BLaER1 treated with 17β-estradiol and CSF1 and Interleukin-3, amounts not matched to agents 10 nM and 100 nM (cell line): ENCODE data around the gene SPRYD3.

Source experiments
- H3K27ac ChIP-seq, 11 experiments: shearing (Covaris generic); formaldehyde crosslinking; 2 replicates each; pipeline ENCODE4 v1.8.1; 2022
- H3K27me3 ChIP-seq, 11 experiments: shearing (Covaris generic); formaldehyde crosslinking; 2 replicates each; pipeline ENCODE4 v1.8.1; 2022
- H3K36me3 ChIP-seq, 11 experiments: shearing (Covaris generic); formaldehyde crosslinking; 2 replicates each; pipeline ENCODE4 v1.8.1; 2022
- H3K4me1 ChIP-seq, 10 experiments: shearing (Covaris generic); formaldehyde crosslinking; 2 replicates each; pipeline ENCODE4 v1.8.1; 2022
- H3K4me2 ChIP-seq, 11 experiments: shearing (Covaris generic); formaldehyde crosslinking; 2 replicates each; pipeline ENCODE4 v1.8.1; 2022
- H3K4me3 ChIP-seq, 10 experiments: shearing (Covaris generic); formaldehyde crosslinking; 2 replicates each; pipeline ENCODE4 v1.8.1; 2022
- H3K9ac ChIP-seq, 11 experiments: shearing (Covaris generic); formaldehyde crosslinking; 2 replicates each; pipeline ENCODE4 v1.8.1; 2022
- H3K9me3 ChIP-seq, 11 experiments: shearing (Covaris generic); formaldehyde crosslinking; replicated peaks in 1 of 11; 2 replicates each; pipeline ENCODE4 v1.8.1; 2022
- H4K20me1 ChIP-seq, 11 experiments: shearing (Covaris generic); formaldehyde crosslinking; 2 replicates each; pipeline ENCODE4 v1.8.1; 2022
- Cebpa-rat ChIP-seq, 11 experiments: shearing (Covaris generic); IDR thresholded peaks; 2 replicates each; pipeline ENCODE4 v1.8.1; 2022

SPRYD3 gene

DNA sequence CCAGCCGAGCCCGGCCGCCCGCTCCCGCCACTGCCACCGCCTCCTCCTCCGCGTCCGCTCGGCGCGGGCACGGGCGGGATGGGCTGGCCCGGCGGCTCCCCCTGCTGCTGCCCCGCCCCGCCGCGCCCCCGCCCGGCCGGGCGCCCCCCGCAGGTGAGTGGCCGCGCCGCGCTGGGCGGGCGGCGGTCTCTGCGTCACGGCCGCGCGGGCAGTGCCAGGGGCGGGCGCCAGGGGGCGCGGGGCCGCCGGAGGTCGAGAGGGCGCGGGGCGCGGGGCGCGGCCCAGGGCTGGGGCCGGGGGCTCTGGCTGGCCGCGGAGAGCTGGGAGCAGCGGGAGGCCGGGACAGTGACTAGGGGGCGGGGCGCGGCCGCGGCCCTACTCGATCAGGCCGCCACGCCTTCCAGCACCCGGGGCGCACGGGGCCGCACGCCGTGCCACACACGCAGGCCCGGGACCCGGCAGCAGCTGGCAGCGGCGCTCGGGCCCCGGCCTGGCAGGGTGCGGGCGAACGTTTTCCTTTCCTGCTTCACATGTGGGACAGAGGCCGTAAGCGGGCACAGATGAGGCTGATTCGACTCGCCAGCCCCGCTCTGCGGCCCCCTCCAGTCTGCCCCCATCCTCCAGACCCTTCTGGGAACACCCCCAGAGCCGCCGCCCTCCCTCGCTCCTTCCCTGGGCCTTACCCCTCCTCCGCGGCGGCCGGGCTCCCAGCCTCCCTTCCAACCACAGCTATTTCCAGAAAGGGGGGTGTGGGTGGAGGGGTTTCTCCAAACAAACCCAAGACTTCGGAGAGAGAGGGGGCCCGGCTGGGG lies 31.8 kb downstream of the SPRYD3 start:
- H3K4me2 ChIP-seq: peak overlapping the region; percentile 82 to 99 (median 96)
- peaks cover 0 to 36% (median 6%) of the 10 kb centered on the region in 11 experiments; a peak in 8 of 22 replicates for H4K20me1 ChIP-seq
- H3K9ac ChIP-seq: peak overlapping the region; percentile 79 to 90 (median 84)
- TF ChIP-seq Cebpa-rat (IDR thresholded peaks at IDR 0.05): no peak
- H3K9me3 ChIP-seq: no peaks in the 10 kb centered on the region
- H3K27ac ChIP-seq: peak overlapping the region; percentile 68 to 86 (median 83); a peak in 21 of 22 replicates
- peak overlapping the region; percentile 63 to 76 (median 67) for H3K4me3 ChIP-seq
- H3K27me3 ChIP-seq: no peaks in the 10 kb centered on the region
- peaks cover 39 to 76% (median 58%) of the 10 kb centered on the region in 10 experiments for H3K4me1 ChIP-seq
- H3K36me3 ChIP-seq: peaks cover 6 to 13% (median 8%) of the 10 kb centered on the region in 11 experiments; a peak in 15 of 22 replicates

DNA sequence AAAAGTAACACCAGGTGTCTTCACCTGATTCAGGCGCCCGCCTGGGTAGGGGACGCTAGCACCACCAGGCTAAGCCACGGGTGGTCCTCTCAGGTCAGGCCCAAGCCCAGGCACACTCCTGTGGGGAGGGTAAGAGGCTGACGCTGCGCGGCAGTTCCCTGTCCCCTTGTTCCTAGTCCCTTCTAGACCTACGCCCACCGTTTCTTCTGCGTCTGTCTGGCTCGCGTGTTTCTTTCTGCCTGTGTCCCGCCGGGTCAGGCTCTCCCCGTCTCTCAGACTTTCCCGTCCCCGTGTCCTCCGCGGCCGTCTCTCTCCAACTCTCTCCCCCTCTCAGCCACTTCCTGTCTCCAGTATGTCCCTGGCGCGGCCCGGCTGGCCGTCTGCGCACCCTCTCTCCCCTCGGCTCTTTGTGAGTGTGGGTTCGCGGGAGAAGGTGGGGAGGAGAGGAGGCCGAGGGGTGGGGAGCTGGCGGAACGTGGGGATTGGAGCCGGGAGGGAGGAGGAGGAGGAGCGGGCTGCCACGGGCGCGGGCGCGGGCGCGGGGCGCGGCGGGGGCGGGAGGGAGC lies 32.5 kb downstream of the SPRYD3 start:
- Histone ChIP-seq H3K9ac (peak overlapping the region; percentile 77 to 90 (median 84)), H3K4me3 (peak overlapping the region; percentile 63 to 76 (median 67)), H3K27me3 (no peaks in the 10 kb centered on the region), H3K9me3 (no peaks in the 10 kb centered on the region), H3K27ac (peak overlapping the region; percentile 61 to 84 (median 78)), H3K36me3 (peaks cover 10 to 20% (median 15%) of the 10 kb centered on the region in 11 experiments; a peak in 17 of 22 replicates), H4K20me1 (peaks cover 0 to 33% (median 9%) of the 10 kb centered on the region in 11 experiments; a peak in 8 of 22 replicates), H3K4me2 (peak overlapping the region; percentile 82 to 99 (median 96)), H3K4me1 (peaks cover 39 to 69% (median 58%) of the 10 kb centered on the region in 10 experiments)
- TF ChIP-seq Cebpa-rat (IDR thresholded peaks at IDR 0.05): no peak

DNA sequence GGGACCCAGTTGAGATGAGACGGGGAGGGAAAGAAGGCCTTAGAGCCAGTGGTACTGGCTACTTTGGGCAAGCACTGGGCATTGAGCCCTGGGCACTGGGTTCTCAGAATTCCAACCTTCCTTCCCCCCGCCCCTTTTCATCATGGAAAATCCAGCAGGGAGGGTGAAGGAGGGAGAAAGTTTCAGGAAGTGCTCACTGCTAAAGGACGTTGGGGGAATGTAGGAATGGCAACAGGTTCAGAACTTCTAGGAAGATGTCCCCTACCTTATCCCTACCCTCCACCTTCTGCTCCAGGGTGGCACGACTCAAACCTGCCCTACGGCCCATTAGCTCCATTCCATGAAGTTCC lies 33.5 kb downstream of the SPRYD3 start:
- no peaks in the 10 kb centered on the region for H3K9me3 ChIP-seq
- no peak overlapping the region for H3K9ac ChIP-seq
- no peak overlapping the region for H3K27ac ChIP-seq
- H3K36me3 ChIP-seq: peaks cover 16 to 30% (median 26%) of the 10 kb centered on the region in 11 experiments
- peak overlapping the region in 1 of 10 experiments; percentile 71; a peak in 3 of 20 replicates for H3K4me3 ChIP-seq
- TF ChIP-seq Cebpa-rat (IDR thresholded peaks at IDR 0.05): no peak
- peak overlapping the region; percentile 82 to 99 (median 96) for H3K4me2 ChIP-seq
- peaks cover 39 to 59% (median 48%) of the 10 kb centered on the region in 10 experiments for H3K4me1 ChIP-seq
- H4K20me1 ChIP-seq: peaks cover 0 to 24% (median 9%) of the 10 kb centered on the region in 11 experiments; a peak in 8 of 22 replicates
- H3K27me3 ChIP-seq: no peaks in the 10 kb centered on the region

DNA sequence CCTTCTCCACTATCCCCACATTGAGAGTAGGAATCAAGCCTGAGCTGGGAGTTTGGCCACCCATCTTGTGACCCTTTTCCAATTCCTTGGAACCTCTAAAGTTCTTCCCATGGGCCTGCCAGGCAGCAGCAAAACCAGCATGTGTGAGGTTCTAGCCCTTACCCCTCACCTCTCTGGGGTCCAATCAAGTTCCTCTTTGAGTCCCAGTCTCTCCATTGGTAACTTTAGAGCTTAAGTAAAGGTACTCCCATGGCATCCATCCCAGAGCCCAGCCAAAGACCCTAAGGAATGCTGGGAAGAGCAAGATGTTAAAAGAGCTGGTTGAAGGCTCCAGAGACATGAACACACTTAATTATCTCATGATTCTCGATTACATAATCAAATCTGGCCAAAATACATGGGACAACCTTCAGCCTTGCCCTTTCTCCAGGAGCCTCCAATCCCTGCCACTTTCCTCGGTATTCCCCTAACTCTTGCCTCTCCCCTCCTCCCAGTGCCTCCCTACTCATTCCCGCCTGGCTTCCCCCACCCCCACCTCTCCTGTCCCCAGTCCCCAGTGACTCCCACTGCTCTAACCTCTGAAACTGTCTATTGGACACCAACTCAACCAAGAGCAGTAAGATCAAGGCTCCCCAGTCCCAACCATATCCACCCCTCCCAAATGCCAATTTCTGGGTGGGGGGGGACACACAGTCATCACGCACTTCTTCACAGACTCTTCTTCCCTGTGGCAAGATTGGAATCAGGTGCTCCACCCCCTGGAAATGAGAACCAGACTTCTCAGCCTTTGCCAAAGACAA lies 34.1 kb downstream of the SPRYD3 start:
- no peak for TF ChIP-seq Cebpa-rat (IDR thresholded peaks at IDR 0.05)
- Histone ChIP-seq H3K27me3 (no peaks in the 10 kb centered on the region), H3K4me1 (peaks cover 36 to 53% (median 43%) of the 10 kb centered on the region in 10 experiments), H3K27ac (no peak overlapping the region), H3K36me3 (peaks cover 20 to 36% (median 32%) of the 10 kb centered on the region in 11 experiments), H3K9me3 (no peaks in the 10 kb centered on the region), H3K4me3 (no peak overlapping the region), H3K4me2 (peak overlapping the region in 9 of 11 experiments; percentile 82 to 99 (median 96); a peak in 9 of 22 replicates), H4K20me1 (peaks cover 0 to 21% (median 9%) of the 10 kb centered on the region in 11 experiments; a peak in 8 of 22 replicates), H3K9ac (no peak overlapping the region)

DNA sequence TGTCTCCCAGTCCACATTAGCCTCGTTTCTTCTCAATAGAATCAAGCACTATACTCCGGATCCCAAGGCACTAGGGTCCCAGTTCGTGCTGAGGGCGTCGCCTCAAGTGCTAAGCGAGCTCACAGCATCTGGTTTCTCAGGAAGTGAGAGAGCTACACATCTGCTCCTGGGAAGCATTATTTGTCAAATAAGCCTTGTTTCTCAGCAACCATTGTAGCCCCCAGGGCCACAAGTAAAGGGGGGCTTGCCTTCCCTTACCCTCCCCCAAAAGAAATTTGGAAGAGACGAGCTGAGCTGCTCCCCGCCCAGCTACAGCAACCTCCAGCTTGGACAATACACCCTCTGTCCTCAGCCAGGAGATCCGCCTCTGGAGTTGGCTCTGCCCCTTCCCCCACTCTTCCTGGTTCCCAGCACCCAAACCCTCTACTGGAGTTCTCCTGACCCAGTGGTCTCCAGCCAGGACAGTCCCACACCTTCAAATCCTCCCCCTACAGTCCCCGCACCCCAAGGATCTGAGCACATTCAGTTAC lies 35.1 kb downstream of the SPRYD3 start:
- Histone ChIP-seq H3K27me3 (no peaks in the 10 kb centered on the region), H3K27ac (no peak overlapping the region), H3K9ac (no peak overlapping the region), H3K9me3 (no peaks in the 10 kb centered on the region), H4K20me1 (peaks cover 8 to 29% (median 18%) of the 10 kb centered on the region in 11 experiments; a peak in 17 of 22 replicates), H3K36me3 (peaks cover 29 to 46% (median 41%) of the 10 kb centered on the region in 11 experiments), H3K4me2 (no peak overlapping the region), H3K4me3 (no peak overlapping the region), H3K4me1 (peaks cover 27 to 47% (median 35%) of the 10 kb centered on the region in 10 experiments)
- TF ChIP-seq Cebpa-rat (IDR thresholded peaks at IDR 0.05): no peak

DNA sequence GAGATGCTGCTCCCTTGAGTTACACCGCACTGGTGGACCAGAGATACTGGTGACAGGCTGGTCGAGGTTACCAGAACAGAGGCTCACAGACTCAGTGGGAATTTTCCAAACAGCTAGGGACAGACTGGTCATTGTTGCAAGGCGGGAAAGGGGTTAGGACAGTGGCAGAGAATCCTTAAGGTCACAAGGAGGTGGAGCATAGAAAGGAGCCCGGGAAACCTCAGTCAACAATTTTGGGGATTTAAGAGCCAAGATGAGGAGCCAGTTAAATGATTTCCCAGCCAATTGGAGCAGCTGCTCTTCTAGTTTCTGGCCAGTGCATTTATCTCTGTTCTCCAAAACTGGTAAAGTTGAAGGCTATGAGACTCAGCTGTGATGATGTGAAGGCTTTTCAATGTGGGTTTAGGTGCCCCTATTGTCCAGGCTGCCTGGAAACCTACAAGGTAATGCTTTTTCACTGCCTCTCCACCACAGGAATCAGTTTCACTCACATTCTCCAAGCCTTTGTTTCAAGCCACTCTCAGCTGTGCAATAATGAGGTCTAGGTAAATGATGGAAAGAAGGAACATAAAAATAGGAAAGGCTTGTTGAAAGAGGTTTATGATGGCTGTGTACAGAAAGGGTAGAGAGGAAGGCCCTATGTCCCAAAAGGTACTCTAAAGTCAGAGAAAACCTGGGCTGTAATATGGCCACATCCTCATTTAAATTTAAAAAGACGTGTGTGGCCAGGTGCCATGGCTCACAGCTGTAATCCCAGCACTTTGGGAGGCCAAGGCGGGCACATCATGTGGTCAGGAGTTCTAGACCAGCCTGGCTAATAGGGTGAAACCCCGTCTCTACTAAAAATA lies 36.4 kb downstream of the SPRYD3 start:
- Histone ChIP-seq H3K27ac (no peak overlapping the region), H3K9ac (no peak overlapping the region), H3K4me3 (no peak overlapping the region), H3K4me1 (peaks cover 24 to 47% (median 35%) of the 10 kb centered on the region in 10 experiments), H3K36me3 (peaks cover 42 to 59% (median 54%) of the 10 kb centered on the region in 11 experiments), H3K9me3 (no peaks in the 10 kb centered on the region), H3K27me3 (no peaks in the 10 kb centered on the region), H3K4me2 (no peak overlapping the region), H4K20me1 (peaks cover 17 to 40% (median 31%) of the 10 kb centered on the region in 11 experiments; a peak in 19 of 22 replicates)
- no peak for TF ChIP-seq Cebpa-rat (IDR thresholded peaks at IDR 0.05)

DNA sequence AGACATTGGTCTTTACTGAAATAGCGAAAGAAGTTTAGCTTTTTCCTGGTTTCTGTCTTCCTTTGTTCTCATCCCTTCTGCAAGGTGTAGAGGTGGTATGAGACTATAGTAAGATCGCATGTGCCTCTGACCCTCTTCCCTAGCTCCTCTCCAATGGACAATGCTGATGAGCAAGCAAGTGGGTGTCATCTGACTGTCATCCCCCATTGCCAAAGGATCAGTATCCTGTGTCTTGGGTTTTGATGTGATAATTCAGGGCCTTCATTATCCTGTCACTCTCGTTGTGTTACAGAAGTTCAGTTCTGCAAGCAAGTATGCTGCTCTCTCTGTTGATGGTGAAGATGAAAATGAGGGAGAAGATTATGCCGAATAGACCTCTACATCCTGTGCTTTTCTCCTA lies 39.3 kb downstream of the SPRYD3 start:
- Histone ChIP-seq H3K4me2 (no peak overlapping the region), H3K27me3 (no peaks in the 10 kb centered on the region), H4K20me1 (peaks cover 31 to 70% (median 58%) of the 10 kb centered on the region in 11 experiments; a peak in 19 of 22 replicates), H3K9me3 (no peaks in the 10 kb centered on the region), H3K9ac (no peak overlapping the region), H3K4me1 (peaks cover 11 to 30% (median 20%) of the 10 kb centered on the region in 10 experiments), H3K4me3 (no peak overlapping the region), H3K27ac (no peak overlapping the region), H3K36me3 (peaks cover 71 to 89% (median 84%) of the 10 kb centered on the region in 11 experiments)
- TF ChIP-seq Cebpa-rat (IDR thresholded peaks at IDR 0.05): no peak

DNA sequence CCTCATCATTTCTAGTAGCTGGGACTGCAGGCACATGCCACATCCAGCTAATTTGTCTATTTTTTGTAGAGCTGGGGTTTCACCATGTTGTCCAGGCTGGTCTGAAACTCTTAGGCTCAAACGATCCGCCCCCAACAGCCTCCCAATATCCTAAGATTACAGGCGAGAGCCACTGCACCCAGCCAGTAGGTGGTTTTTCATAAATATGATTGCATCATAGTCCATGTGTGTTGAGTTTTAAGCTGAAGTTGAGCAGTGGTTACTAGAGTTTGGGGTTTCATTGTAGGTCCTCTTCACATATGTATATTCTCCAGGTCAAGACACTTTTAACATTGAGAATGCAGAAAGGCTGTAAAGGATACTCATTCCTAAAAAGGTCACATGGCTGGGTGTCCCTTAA lies 42.4 kb downstream of the SPRYD3 start:
- H3K27ac ChIP-seq: no peak overlapping the region
- no peak overlapping the region for H3K4me3 ChIP-seq
- H3K36me3 ChIP-seq: peaks cover 89 to 100% (median 99%) of the 10 kb centered on the region in 11 experiments
- H3K9me3 ChIP-seq: no peaks in the 10 kb centered on the region
- no peak overlapping the region for H3K4me2 ChIP-seq
- no peaks in the 10 kb centered on the region for H3K27me3 ChIP-seq
- peak overlapping the region in 2 of 11 experiments; percentile 1 to 4; a peak in 2 of 22 replicates for H3K9ac ChIP-seq
- peaks cover 49 to 83% (median 79%) of the 10 kb centered on the region in 11 experiments; a peak in 20 of 22 replicates for H4K20me1 ChIP-seq
- peaks cover 11 to 40% (median 31%) of the 10 kb centered on the region in 10 experiments for H3K4me1 ChIP-seq
- TF ChIP-seq Cebpa-rat (IDR thresholded peaks at IDR 0.05): peak in 2 of 11 experiments; percentile 25 to 52; a peak in 1 of 22 replicates
